Uterus (tissue), 2 donors: ENCODE measurements around the gene COL1A1.

Experiments
- CTCF ChIP-seq, 4 experiments: fragments of 200-600 bp in 2 of 4; fragments of 450-650 bp in 2 of 4; sonication (generic) in 2 of 4; IDR thresholded peaks; one replicate each; pipeline ENCODE4 v1.5.1; 2016 to 2019; ENCODE audit warnings: antibody characterized with exemption in 4 of 4, mild to moderate bottlenecking in 2 of 4, moderate library complexity in 1 of 4
- POLR2A ChIP-seq, 2 donors: fragments of 450-650 bp; IDR thresholded peaks; one replicate each; pipeline ENCODE4 v1.6.1; 2016; ENCODE audit warnings: antibody characterized with exemption in 2 of 2, mild to moderate bottlenecking in 1 of 2, moderate library complexity in 1 of 2

DNA sequence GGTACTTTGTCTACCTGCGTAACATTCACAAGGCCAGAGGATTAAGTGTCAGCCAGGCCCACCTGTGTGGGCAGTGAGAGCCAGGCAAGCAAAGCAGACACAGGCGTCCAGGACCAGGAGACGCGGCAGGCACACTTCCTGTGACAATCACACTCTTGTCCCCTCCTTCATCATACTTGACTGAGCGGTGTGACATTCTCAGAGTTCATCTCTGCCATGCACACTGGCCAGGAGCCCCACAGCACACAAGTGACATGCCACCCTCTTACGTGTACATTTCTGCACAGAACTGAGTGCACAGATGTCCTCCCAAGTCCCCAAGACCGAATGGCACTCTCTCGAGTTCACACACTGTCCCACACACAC lies 59.7 kb downstream of the COL1A1 start:
- TF ChIP-seq CTCF (IDR thresholded peaks at IDR 0.05) (no peak), POLR2A (IDR thresholded peaks at IDR 0.05) (no peak)
